ENCODE measurements around the gene ARHGAP6. TPM values are rescaled to one million over a fixed set of nuclear protein-coding genes. Genes with fewer than 3 reads are reported as not detected.

Gene ARHGAP6
- total RNA-seq, 4 donors from 2014 or later, result 0.64 to 9.5 (median 2.3) TPM

DNA sequence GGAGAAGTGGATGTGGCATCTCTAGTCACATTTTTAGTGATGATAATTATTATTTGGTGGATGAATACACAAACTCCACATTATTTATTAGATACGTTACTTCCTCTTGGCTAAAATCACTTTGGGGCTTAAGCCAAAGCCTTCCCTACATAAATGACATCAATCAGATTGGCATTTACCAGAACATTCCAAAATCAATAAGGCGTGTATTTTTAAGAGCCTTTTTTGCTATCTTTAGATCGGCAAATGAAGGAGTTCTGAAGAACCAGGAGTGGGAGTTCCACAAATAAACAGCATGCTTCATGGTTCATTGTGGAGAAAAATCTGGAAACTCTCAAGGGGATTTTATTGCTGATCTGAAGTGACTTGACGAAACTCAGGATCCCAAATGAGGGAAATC, 282.8 kb downstream of the ARHGAP6 start:
- peak overlapping the region in 1 of 4 donors; percentile 25 for H3K27ac ChIP-seq
- WGBS, 2 donors, result 46 to 77% methylated on average over 3 of the region's 4 CpGs

GRCh38 chrX:11381464-11381863, 284.3 kb downstream of the ARHGAP6 start:
- DNase-seq, result peak; percentile 0
- Histone ChIP-seq H3K9me3 (peaks cover 0 to 3% (median 0%) of the 10 kb centered on the region in 3 donors), H3K4me3 (no peak overlapping the region), H3K27ac (peak overlapping the region in 2 of 4 donors; percentile 0 to 29), H3K4me1 (peaks cover 0 to 26% (median 0%) of the 10 kb centered on the region in 3 donors), H3K36me3 (no peaks in the 10 kb centered on the region), H3K27me3 (no peaks in the 10 kb centered on the region)
- intact Hi-C loops (cut with DNase I), result no loop called here
- TF ChIP-seq, protein P1, sequence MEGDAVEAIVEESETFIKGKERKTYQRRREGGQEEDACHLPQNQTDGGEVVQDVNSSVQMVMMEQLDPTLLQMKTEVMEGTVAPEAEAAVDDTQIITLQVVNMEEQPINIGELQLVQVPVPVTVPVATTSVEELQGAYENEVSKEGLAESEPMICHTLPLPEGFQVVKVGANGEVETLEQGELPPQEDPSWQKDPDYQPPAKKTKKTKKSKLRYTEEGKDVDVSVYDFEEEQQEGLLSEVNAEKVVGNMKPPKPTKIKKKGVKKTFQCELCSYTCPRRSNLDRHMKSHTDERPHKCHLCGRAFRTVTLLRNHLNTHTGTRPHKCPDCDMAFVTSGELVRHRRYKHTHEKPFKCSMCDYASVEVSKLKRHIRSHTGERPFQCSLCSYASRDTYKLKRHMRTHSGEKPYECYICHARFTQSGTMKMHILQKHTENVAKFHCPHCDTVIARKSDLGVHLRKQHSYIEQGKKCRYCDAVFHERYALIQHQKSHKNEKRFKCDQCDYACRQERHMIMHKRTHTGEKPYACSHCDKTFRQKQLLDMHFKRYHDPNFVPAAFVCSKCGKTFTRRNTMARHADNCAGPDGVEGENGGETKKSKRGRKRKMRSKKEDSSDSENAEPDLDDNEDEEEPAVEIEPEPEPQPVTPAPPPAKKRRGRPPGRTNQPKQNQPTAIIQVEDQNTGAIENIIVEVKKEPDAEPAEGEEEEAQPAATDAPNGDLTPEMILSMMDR (IDR thresholded peaks at IDR 0.05), result peak; percentile 23 to 52 (median 48)
- TF ChIP-seq POLR2A (IDR thresholded peaks at IDR 0.05), result no peak
- WGBS, 2 donors, result 0 to 10% methylated on average over 6 of the region's 6 CpGs

More for the DNA sequence above, 282.8 kb downstream of the ARHGAP6 start:
- no peak overlapping the region for H3K4me3 ChIP-seq
- H3K9me3 ChIP-seq, result peaks cover 0 to 3% (median 0%) of the 10 kb centered on the region in 3 donors
- H3K36me3 ChIP-seq, result no peaks in the 10 kb centered on the region
- H3K27me3 ChIP-seq, result no peaks in the 10 kb centered on the region
- TF ChIP-seq POLR2A (IDR thresholded peaks at IDR 0.05), result no peak
- TF ChIP-seq, protein P1 (IDR thresholded peaks at IDR 0.05), result no peak
- DNase-seq, result no peak
- peaks cover 0 to 31% (median 4%) of the 10 kb centered on the region in 3 donors for H3K4me1 ChIP-seq
- intact Hi-C loops (cut with DNase I), result no loop called here

DNA sequence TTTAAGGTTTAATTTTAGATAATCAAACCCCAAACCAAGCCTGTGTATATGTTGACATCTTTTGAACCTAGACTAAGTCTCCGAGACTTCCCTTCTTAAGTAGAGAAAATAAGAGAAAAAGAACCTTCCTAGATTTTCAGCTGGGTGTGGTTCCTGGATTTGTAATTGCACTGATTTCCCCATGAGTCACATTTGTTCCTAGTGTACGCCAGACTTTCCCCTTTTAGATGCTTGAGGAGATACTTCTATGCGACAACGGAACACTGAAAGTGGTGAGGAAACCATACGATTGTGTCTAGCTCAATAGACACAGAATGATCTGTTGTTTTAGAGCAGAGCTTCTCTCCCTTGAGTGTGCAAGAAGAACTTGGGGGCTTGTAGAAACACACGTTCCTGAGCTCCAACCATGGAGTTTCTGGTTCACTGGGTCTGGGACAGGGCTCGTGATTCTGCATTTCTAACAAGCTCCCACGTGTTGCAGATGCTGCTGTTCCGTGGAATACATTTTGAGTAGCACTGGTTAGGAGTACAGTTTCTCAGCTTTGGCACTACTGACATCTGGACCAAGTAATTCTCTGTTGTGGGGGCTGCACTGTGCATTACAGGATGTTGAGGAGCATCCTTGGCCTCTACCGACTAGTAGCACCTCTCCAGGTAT, 285.4 kb downstream of the ARHGAP6 start:
- no peak for TF ChIP-seq POLR2A (IDR thresholded peaks at IDR 0.05)
- TF ChIP-seq, protein P1 (IDR thresholded peaks at IDR 0.05), result no peak
- 58 to 63% methylated on average over 1 to 9 of the region's 10 CpGs for WGBS, 2 donors

GRCh38 chrX:11376163-11376562, 289.6 kb downstream of the ARHGAP6 start:
- no peaks in the 10 kb centered on the region for H3K36me3 ChIP-seq
- no peak for DNase-seq
- H3K9me3 ChIP-seq, result peaks cover 0 to 3% (median 0%) of the 10 kb centered on the region in 3 donors
- intact Hi-C loops (cut with DNase I), result no loop called here
- H3K27ac ChIP-seq, result no peak overlapping the region
- TF ChIP-seq POLR2A (IDR thresholded peaks at IDR 0.05), result no peak
- TF ChIP-seq, protein P1 (IDR thresholded peaks at IDR 0.05), result no peak
- no peaks in the 10 kb centered on the region for H3K27me3 ChIP-seq
- H3K4me1 ChIP-seq, result peaks cover 0 to 9% (median 0%) of the 10 kb centered on the region in 3 donors
- H3K4me3 ChIP-seq, result no peak overlapping the region

More for the DNA sequence above, 285.4 kb downstream of the ARHGAP6 start:
- Histone ChIP-seq H3K27ac (peak overlapping the region in 3 of 4 donors; percentile 3 to 29 (median 26)), H3K4me1 (peaks cover 0 to 18% (median 0%) of the 10 kb centered on the region in 3 donors), H3K36me3 (no peaks in the 10 kb centered on the region), H3K9me3 (peaks cover 0 to 3% (median 0%) of the 10 kb centered on the region in 3 donors), H3K27me3 (no peaks in the 10 kb centered on the region), H3K4me3 (no peak overlapping the region)
- intact Hi-C loops (cut with DNase I), result no loop called here
- no peak for DNase-seq

- Histone ChIP-seq H3K27me3 (no peaks in the 10 kb centered on the region), H3K27ac (no peak overlapping the region), H3K4me3 (no peak overlapping the region), H3K36me3 (no peaks in the 10 kb centered on the region), H3K4me1 (peaks cover 0 to 6% (median 0%) of the 10 kb centered on the region in 3 donors), H3K9me3 (peaks cover 0 to 3% (median 0%) of the 10 kb centered on the region in 3 donors)
- 57 to 80% methylated on average over 1 of the region's 1 CpG for WGBS, 2 donors
- no peak for DNase-seq
- intact Hi-C loops (cut with DNase I), result no loop called here
- TF ChIP-seq, protein P1 (IDR thresholded peaks at IDR 0.05), result no peak
- no peak for TF ChIP-seq POLR2A (IDR thresholded peaks at IDR 0.05)
Observed at GRCh38 chrX:11375614-11376119, 290.1 kb downstream of the ARHGAP6 start.
